ENCODE measurements around the gene ROGDI. TPM values are rescaled to one million over a fixed set of nuclear protein-coding genes. Genes with fewer than 3 reads are reported as not detected.

The ROGDI gene
- total and polyA plus RNA-seq, 9 of the 15 experiments (the other 6 are each of a cell fraction or from before 2014, with no cell fraction given): 0.97 to 37.3 (median 16.5) TPM

- TF ChIP-seq PATZ1 (CRISPR knock-in tag; IDR thresholded peaks at IDR 0.05; ENCODE audit: borderline replicate concordance) (no peak), STAT5B (CRISPR knock-in tag; IDR thresholded peaks at IDR 0.05) (no peak), ZNF444 (CRISPR knock-in tag; IDR thresholded peaks at IDR 0.05) (no peak), TCF3 (CRISPR knock-in tag; IDR thresholded peaks at IDR 0.05) (no peak), HEY1 (CRISPR knock-in tag; IDR thresholded peaks at IDR 0.05; ENCODE audit: borderline replicate concordance) (no peak), KDM2B (CRISPR knock-in tag; IDR thresholded peaks at IDR 0.05) (no peak), ZNF707 (CRISPR knock-in tag; conservative IDR thresholded peaks at IDR 0.05) (no peak), ZFP1 (CRISPR knock-in tag; IDR thresholded peaks at IDR 0.05) (no peak), ARID4B (CRISPR knock-in tag; IDR thresholded peaks at IDR 0.05) (no peak; the same call in 1 of the 2 replicates), EWSR1 (IDR thresholded peaks at IDR 0.05; ENCODE audit: borderline replicate concordance, low read depth, partially characterized antibody) (no peak), HOMEZ (CRISPR knock-in tag; IDR thresholded peaks at IDR 0.05) (no peak), PPARD (CRISPR knock-in tag; IDR thresholded peaks at IDR 0.05) (no peak), HCFC1 (IDR thresholded peaks at IDR 0.05; ENCODE audit: low read depth, low read length) (no peak), MAFG (tag; conservative IDR thresholded peaks at IDR 0.05) (no peak)
- TF ChIP-seq, protein P1, sequence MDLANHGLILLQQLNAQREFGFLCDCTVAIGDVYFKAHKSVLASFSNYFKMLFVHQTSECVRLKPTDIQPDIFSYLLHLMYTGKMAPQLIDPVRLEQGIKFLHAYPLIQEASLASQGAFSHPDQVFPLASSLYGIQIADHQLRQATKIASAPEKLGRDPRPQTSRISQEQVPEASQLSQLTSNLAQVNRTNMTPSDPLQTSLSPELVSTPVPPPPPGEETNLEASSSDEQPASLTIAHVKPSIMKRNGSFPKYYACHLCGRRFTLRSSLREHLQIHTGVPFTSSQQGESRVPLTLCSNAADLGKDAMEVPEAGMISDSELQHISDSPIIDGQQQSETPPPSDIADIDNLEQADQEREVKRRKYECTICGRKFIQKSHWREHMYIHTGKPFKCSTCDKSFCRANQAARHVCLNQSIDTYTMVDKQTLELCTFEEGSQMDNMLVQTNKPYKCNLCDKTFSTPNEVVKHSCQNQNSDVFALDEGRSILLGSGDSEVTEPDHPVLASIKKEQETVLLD (IDR thresholded peaks at IDR 0.05): no peak
Measured at GRCh38 chr16:4802659-4803287, 340 bp upstream of the ROGDI start (continued).

All from K562 (cell line).